HEK293T (cell line): ENCODE results near the gene SEC23A.
"Not testable (repeated sequence)": the region's sequence is repeated elsewhere in the genome, so short reads cannot be mapped to it uniquely, and the experiment has no call there.

Experiments
- BHLHE40 ChIP-seq: fragments of 450-650 bp; IDR thresholded peaks from 2 replicates; pipeline ENCODE4 v1.6.1; 2016; ENCODE audit warnings: mild to moderate bottlenecking, moderate library complexity, borderline replicate concordance
- ELF4 ChIP-seq: fragments of 450-650 bp; IDR thresholded peaks from 2 replicates; pipeline ENCODE4 v1.6.1; 2017; ENCODE audit warnings: antibody characterized with exemption
- FOXA1 ChIP-seq: fragments of 450-650 bp; IDR thresholded peaks from 2 replicates; pipeline ENCODE4 v1.6.1; 2016; ENCODE audit warnings: mild to moderate bottlenecking
- FOXM1 ChIP-seq: fragments of 450-650 bp; IDR thresholded peaks from 2 replicates; pipeline ENCODE4 v1.6.1; 2017; ENCODE audit warnings: mild to moderate bottlenecking, borderline replicate concordance
- HDGF ChIP-seq: fragments of 450-650 bp; IDR thresholded peaks from 2 replicates; pipeline ENCODE4 v1.6.1; 2017; ENCODE audit warnings: antibody characterized with exemption, borderline replicate concordance
- L3MBTL2 ChIP-seq: fragments of 450-650 bp; conservative IDR thresholded peaks from 2 replicates; pipeline ENCODE4 v1.6.1; 2016; ENCODE audit warnings: mild to moderate bottlenecking
- NFRKB ChIP-seq: fragments of 450-650 bp; IDR thresholded peaks from 2 replicates; pipeline ENCODE4 v1.6.1; 2016; ENCODE audit warnings: mild to moderate bottlenecking, moderate library complexity
- PKNOX1 ChIP-seq: fragments of 450-650 bp; IDR thresholded peaks from 2 replicates; pipeline ENCODE4 v1.6.1; 2016
- SP1 ChIP-seq: fragments of 450-650 bp; IDR thresholded peaks from 2 replicates; pipeline ENCODE4 v1.6.1; 2017
- SUZ12 ChIP-seq: fragments of 450-650 bp; IDR thresholded peaks from 2 replicates; pipeline ENCODE4 v1.6.1; 2016; ENCODE audit warnings: mild to moderate bottlenecking
- TARDBP ChIP-seq: fragments of 450-650 bp; IDR thresholded peaks from 2 replicates; pipeline ENCODE4 v1.6.1; 2016
- ZNF384 ChIP-seq: fragments of 450-650 bp; IDR thresholded peaks from 2 replicates; pipeline ENCODE4 v1.6.1; 2016

GRCh38 chr14:39045889-39046288, 57.1 kb downstream of the SEC23A start:
- not testable (repeated sequence) for TF ChIP-seq PKNOX1, TARDBP, ZNF384, FOXA1, HDGF, SUZ12, NFRKB, BHLHE40, FOXM1, SP1, L3MBTL2, ELF4
